Measurements from ENCODE around the gene AKAP11. TPM values are rescaled to one million over a fixed set of nuclear protein-coding genes. Genes with fewer than 3 reads are reported as not detected.

Gene AKAP11
- total and polyA plus RNA-seq, 2 experiments from 2014 or later = 4.4 to 30.6 TPM

DNA sequence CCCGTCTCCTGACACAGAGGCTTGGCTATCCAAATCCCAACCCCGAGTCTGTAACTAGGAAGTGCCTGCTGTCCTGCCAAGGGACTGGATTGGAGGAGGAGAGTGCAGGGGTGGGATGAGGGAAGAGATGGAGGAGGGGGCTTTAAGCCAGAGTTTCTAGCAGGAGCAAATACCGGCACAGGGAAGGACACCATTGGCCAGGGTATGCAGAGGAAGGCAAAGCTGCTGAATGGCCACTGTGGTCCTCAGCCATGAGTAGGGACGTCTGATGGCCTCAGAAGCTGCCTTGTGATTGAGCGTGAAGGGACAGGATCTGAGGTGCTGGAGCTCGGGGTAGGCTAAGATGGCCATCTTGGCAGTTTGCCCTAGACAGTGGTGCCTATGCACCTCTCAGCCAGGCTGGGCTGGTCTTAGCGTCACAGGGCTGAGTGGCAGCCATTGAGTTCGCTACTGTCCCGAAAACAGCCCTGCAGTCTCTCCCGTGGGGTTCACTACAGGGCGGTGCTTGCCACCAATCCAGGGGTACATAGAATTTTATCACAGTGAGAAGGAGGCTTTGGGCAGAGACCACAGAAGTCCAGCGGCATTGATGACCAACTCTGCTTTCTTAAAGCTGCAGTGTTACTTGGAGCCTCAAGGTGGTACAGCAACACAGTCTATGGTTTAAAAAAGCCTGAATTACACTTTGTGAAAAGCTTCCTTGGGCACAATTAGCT, 61.8 kb downstream of the AKAP11 start:
- peak; percentile 43 for DNase-seq (ENCODE audit: low spot score)
- WGBS (ENCODE audit: low lambda C conversion rate, missing lambda C conversion rate) = 73% methylated on average over 12 of the region's 12 CpGs
- no peak overlapping the region for H2AFZ ChIP-seq

GRCh38 chr13:42334329-42334706, 62.4 kb downstream of the AKAP11 start:
- Histone ChIP-seq H3K9me2 (replicated peaks; ENCODE audit: insufficient read depth) (no peaks in the 10 kb centered on the region), H3K4me2 (no peak overlapping the region), H3K79me2 (no peaks in the 10 kb centered on the region), H3K36me3 (replicated peaks; ENCODE audit: insufficient read depth, low read depth) (no peaks in the 10 kb centered on the region), H3K9me3 (ENCODE audit: low read depth) (no peaks in the 10 kb centered on the region), H4K20me1 (ENCODE audit: insufficient read depth, poor library complexity, severe bottlenecking) (no peaks in the 10 kb centered on the region), H3K4me1 (ENCODE audit: insufficient read depth) (no peaks in the 10 kb centered on the region), H3K27me3 (no peaks in the 10 kb centered on the region), H3K27ac (no peak overlapping the region), H2AFZ (no peak overlapping the region), H3K4me3 (no peak overlapping the region)
- 72% methylated on average over 6 of the region's 6 CpGs for WGBS (ENCODE audit: low lambda C conversion rate, missing lambda C conversion rate)
- no peak for DNase-seq (ENCODE audit: low spot score)
- TF ChIP-seq EZH2 (IDR thresholded peaks at IDR 0.05; ENCODE audit: borderline replicate concordance) (no peak), EZH2phosphoT487 (IDR thresholded peaks at IDR 0.05; ENCODE audit: low read depth, severe bottlenecking, unreplicated experiment) (no peak)
- TF ChIP-seq, protein P1, sequence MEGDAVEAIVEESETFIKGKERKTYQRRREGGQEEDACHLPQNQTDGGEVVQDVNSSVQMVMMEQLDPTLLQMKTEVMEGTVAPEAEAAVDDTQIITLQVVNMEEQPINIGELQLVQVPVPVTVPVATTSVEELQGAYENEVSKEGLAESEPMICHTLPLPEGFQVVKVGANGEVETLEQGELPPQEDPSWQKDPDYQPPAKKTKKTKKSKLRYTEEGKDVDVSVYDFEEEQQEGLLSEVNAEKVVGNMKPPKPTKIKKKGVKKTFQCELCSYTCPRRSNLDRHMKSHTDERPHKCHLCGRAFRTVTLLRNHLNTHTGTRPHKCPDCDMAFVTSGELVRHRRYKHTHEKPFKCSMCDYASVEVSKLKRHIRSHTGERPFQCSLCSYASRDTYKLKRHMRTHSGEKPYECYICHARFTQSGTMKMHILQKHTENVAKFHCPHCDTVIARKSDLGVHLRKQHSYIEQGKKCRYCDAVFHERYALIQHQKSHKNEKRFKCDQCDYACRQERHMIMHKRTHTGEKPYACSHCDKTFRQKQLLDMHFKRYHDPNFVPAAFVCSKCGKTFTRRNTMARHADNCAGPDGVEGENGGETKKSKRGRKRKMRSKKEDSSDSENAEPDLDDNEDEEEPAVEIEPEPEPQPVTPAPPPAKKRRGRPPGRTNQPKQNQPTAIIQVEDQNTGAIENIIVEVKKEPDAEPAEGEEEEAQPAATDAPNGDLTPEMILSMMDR (IDR thresholded peaks at IDR 0.05; ENCODE audit: poor library complexity) = no peak

More for the DNA sequence above, 61.8 kb downstream of the AKAP11 start:
- no peak overlapping the region for H3K27ac ChIP-seq
- H3K9me2 ChIP-seq (replicated peaks; ENCODE audit: insufficient read depth) = no peaks in the 10 kb centered on the region
- H4K20me1 ChIP-seq (ENCODE audit: insufficient read depth, poor library complexity, severe bottlenecking) = no peaks in the 10 kb centered on the region
- no peaks in the 10 kb centered on the region for H3K27me3 ChIP-seq
- H3K4me2 ChIP-seq = no peak overlapping the region
- TF ChIP-seq, protein P1 (IDR thresholded peaks at IDR 0.05; ENCODE audit: poor library complexity) = peak; percentile 57
- TF ChIP-seq EZH2 (IDR thresholded peaks at IDR 0.05; ENCODE audit: borderline replicate concordance) = no peak
- no peaks in the 10 kb centered on the region for H3K9me3 ChIP-seq (ENCODE audit: low read depth)
- H3K4me1 ChIP-seq (ENCODE audit: insufficient read depth) = no peaks in the 10 kb centered on the region
- no peaks in the 10 kb centered on the region for H3K36me3 ChIP-seq (replicated peaks; ENCODE audit: insufficient read depth, low read depth)
- H3K4me3 ChIP-seq = no peak overlapping the region
- no peaks in the 10 kb centered on the region for H3K79me2 ChIP-seq

DNA sequence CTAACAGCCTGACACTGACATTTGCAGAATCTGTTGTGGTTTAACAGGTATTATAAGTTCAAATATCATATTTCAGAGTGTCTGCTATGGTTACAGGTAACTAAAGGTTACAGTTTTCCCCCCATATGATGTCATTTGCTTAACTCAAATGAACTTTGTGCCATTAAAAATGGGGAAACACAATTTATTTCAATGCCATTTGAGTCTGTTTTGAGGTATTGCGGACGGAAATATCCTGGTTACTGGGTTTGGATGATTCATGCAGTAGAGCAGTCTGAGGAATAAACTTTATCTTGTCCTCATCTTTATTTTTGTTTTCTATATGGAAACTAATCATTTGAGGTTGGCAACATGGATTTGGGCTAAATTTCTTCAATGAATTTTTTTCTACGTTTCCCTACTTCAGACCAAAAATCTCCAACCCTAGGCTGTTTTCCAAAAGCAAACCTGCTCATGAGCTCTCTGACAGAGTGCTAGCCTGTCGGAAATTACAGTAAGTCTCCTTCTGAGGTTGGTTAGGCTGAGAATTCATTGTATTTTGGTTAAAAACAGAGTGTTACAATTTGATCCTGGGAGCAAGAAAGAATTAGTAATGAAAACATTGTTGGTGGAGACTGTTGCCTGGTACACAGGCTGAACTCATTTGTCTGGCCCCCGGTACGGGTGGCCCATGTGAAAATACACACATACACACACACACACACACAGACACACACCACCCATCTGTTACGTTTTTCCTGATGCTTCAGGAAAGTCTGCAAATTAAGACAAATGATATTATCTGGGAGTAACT, 66.1 kb downstream of the AKAP11 start:
- Histone ChIP-seq H3K27ac (no peak overlapping the region), H3K79me2 (no peaks in the 10 kb centered on the region), H2AFZ (no peak overlapping the region), H3K4me1 (ENCODE audit: insufficient read depth) (no peaks in the 10 kb centered on the region), H3K27me3 (no peaks in the 10 kb centered on the region), H3K9me3 (ENCODE audit: low read depth) (no peaks in the 10 kb centered on the region), H3K36me3 (replicated peaks; ENCODE audit: insufficient read depth, low read depth) (no peaks in the 10 kb centered on the region), H3K4me2 (no peak overlapping the region), H3K4me3 (no peak overlapping the region), H3K9me2 (replicated peaks; ENCODE audit: insufficient read depth) (no peaks in the 10 kb centered on the region), H4K20me1 (ENCODE audit: insufficient read depth, poor library complexity, severe bottlenecking) (no peaks in the 10 kb centered on the region)
- 79% methylated on average over 7 of the region's 7 CpGs for WGBS (ENCODE audit: low lambda C conversion rate, missing lambda C conversion rate)
- TF ChIP-seq EZH2 (IDR thresholded peaks at IDR 0.05; ENCODE audit: borderline replicate concordance) (no peak), EZH2phosphoT487 (IDR thresholded peaks at IDR 0.05; ENCODE audit: low read depth, severe bottlenecking, unreplicated experiment) (no peak)
- TF ChIP-seq, protein P1 (IDR thresholded peaks at IDR 0.05; ENCODE audit: poor library complexity) = no peak
- DNase-seq (ENCODE audit: low spot score) = no peak
